DND-41 (cell line): ENCODE results near the gene CNTN5.

Experiments used
- ATAC-seq: fragments of 200-7000 bp; cut with Tn5 transposase; 3 replicates; pipeline ENCODE4 v1.9.1; 2021; ENCODE audit warnings: low read depth; ENCODE audit not compliant: insufficient read depth
- DNase-seq: peaks from one replicate; pipeline ENCODE4 v3.0.0-alpha.2; 2020
- H2AFZ ChIP-seq: 2 replicates; pipeline ENCODE4 v1.6.0; 2012; ENCODE audit warnings: low read depth, low read length
- H3K27ac ChIP-seq: 2 replicates; pipeline ENCODE4 v1.5.1; 2012; ENCODE audit warnings: low read length, inconsistent platforms
- H3K27me3 ChIP-seq: fragments of 200-600 bp; sonication (generic); 2 replicates; pipeline ENCODE4 v1.6.0; 2012; ENCODE audit warnings: low read length, mild to moderate bottlenecking, inconsistent platforms; ENCODE audit not compliant: insufficient read depth, poor library complexity
- H3K36me3 ChIP-seq: 2 replicates; pipeline ENCODE4 v1.5.1; 2012; ENCODE audit warnings: low read length, inconsistent platforms; ENCODE audit not compliant: insufficient read depth
- H3K4me1 ChIP-seq: 2 replicates; pipeline ENCODE4 v1.5.1; 2012; ENCODE audit warnings: mild to moderate bottlenecking, low read length; ENCODE audit not compliant: insufficient read depth
- H3K4me2 ChIP-seq: 2 replicates; pipeline ENCODE4 v1.6.0; 2012; ENCODE audit warnings: mild to moderate bottlenecking, moderate library complexity, low read length, inconsistent platforms; ENCODE audit not compliant: insufficient read depth
- H3K4me3 ChIP-seq, 2 experiments: fragments of 200-600 bp in 1 of 2; shearing (Covaris generic) in 1 of 2; 2 replicates each; pipeline ENCODE4 v1.5.1; 2012 to 2016; ENCODE audit warnings: inconsistent platforms in 2 of 2, low read length in 2 of 2, mild to moderate bottlenecking in 2 of 2, low read depth in 1 of 2, moderate library complexity in 1 of 2
- H3K79me2 ChIP-seq: 2 replicates; pipeline ENCODE4 v1.6.0; 2012; ENCODE audit warnings: low read length, inconsistent platforms; ENCODE audit not compliant: insufficient read depth
- H3K9ac ChIP-seq: 2 replicates; pipeline ENCODE4 v1.6.0; 2012; ENCODE audit warnings: low read depth, mild to moderate bottlenecking, inconsistent platforms, low read length, moderate library complexity
- H3K9me3 ChIP-seq: 2 replicates; pipeline ENCODE4 v1.5.1; 2012; ENCODE audit warnings: low read length, moderate library complexity, mild to moderate bottlenecking, inconsistent platforms; ENCODE audit not compliant: insufficient read depth, severe bottlenecking
- H4K20me1 ChIP-seq: 2 replicates; pipeline ENCODE4 v1.6.0; 2012; ENCODE audit warnings: low read length; ENCODE audit not compliant: insufficient read depth
- EZH2 ChIP-seq: IDR thresholded peaks from 3 replicates; pipeline ENCODE4 v1.6.1; 2012; ENCODE audit warnings: borderline replicate concordance, low read depth, mild to moderate bottlenecking, moderate library complexity, low read length, inconsistent platforms; ENCODE audit not compliant: severe bottlenecking
- TF ChIP-seq, protein P1 (sequence below): IDR thresholded peaks from 2 replicates; pipeline ENCODE4 v1.5.1; 2012; ENCODE audit warnings: borderline replicate concordance, low read length, moderate library complexity, mild to moderate bottlenecking; ENCODE audit not compliant: poor library complexity, severe bottlenecking; ENCODE audit errors: extremely low read depth

Gene CNTN5

GRCh38 chr11:99019696-99020095 lies 1.1 kb upstream of the CNTN5 start:
- Histone ChIP-seq H2AFZ (no peak overlapping the region), H3K4me2 (no peak overlapping the region), H3K4me1 (no peaks in the 10 kb centered on the region), H3K27me3 (no peaks in the 10 kb centered on the region), H4K20me1 (no peaks in the 10 kb centered on the region), H3K4me3 (no peak overlapping the region), H3K9me3 (no peaks in the 10 kb centered on the region), H3K27ac (no peak overlapping the region), H3K9ac (no peak overlapping the region), H3K79me2 (no peaks in the 10 kb centered on the region), H3K36me3 (no peaks in the 10 kb centered on the region)
- ATAC-seq (no peak), DNase-seq (no peak)
- TF ChIP-seq EZH2: no peak
- TF ChIP-seq, protein P1, sequence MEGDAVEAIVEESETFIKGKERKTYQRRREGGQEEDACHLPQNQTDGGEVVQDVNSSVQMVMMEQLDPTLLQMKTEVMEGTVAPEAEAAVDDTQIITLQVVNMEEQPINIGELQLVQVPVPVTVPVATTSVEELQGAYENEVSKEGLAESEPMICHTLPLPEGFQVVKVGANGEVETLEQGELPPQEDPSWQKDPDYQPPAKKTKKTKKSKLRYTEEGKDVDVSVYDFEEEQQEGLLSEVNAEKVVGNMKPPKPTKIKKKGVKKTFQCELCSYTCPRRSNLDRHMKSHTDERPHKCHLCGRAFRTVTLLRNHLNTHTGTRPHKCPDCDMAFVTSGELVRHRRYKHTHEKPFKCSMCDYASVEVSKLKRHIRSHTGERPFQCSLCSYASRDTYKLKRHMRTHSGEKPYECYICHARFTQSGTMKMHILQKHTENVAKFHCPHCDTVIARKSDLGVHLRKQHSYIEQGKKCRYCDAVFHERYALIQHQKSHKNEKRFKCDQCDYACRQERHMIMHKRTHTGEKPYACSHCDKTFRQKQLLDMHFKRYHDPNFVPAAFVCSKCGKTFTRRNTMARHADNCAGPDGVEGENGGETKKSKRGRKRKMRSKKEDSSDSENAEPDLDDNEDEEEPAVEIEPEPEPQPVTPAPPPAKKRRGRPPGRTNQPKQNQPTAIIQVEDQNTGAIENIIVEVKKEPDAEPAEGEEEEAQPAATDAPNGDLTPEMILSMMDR: no peak

DNA sequence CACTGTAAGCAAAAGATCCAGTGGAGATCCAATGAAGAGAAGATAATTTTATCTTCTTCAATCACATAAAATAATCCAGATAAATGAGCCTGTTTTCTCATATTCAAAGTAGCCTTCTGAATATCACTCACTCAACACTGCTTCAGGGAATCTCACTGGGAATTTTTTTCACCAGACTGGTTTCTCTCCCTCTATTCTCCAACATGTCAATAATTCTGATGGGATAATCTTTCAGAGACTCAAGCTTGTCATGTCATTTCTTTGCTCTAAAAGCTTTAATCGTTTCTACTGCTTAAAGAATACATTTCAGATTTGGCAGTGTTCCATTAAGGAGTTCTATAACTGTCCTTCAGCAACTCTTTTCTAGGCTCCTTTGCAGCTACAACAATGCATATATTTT lies 16.3 kb downstream of the CNTN5 start:
- no peak for TF ChIP-seq EZH2
- TF ChIP-seq, protein P1: no peak
- Histone ChIP-seq H3K4me3 (no peak overlapping the region), H3K4me2 (no peak overlapping the region)

GRCh38 chr11:99063331-99063730 lies 42.6 kb downstream of the CNTN5 start:
- no peak overlapping the region for H3K4me3 ChIP-seq
- H4K20me1 ChIP-seq: no peaks in the 10 kb centered on the region
- H3K4me2 ChIP-seq: no peak overlapping the region
- no peak overlapping the region for H3K9ac ChIP-seq
- DNase-seq: no peak
- H3K27ac ChIP-seq: no peak overlapping the region
- no peak for TF ChIP-seq EZH2
- TF ChIP-seq, protein P1: no peak
- no peaks in the 10 kb centered on the region for H3K4me1 ChIP-seq
- no peak overlapping the region for H2AFZ ChIP-seq
- H3K36me3 ChIP-seq: no peaks in the 10 kb centered on the region
- H3K9me3 ChIP-seq: no peaks in the 10 kb centered on the region
- no peak for ATAC-seq
- H3K27me3 ChIP-seq: no peaks in the 10 kb centered on the region
- H3K79me2 ChIP-seq: no peaks in the 10 kb centered on the region

More for the DNA sequence above, 16.3 kb downstream of the CNTN5 start:
- Histone ChIP-seq H4K20me1 (no peaks in the 10 kb centered on the region), H3K36me3 (no peaks in the 10 kb centered on the region), H3K79me2 (no peaks in the 10 kb centered on the region), H3K27ac (no peak overlapping the region), H3K27me3 (no peaks in the 10 kb centered on the region), H3K9ac (no peak overlapping the region), H3K9me3 (no peaks in the 10 kb centered on the region), H3K4me1 (no peaks in the 10 kb centered on the region), H2AFZ (no peak overlapping the region)
- DNase-seq (no peak), ATAC-seq (no peak)

GRCh38 chr11:99065121-99065520 lies 44.4 kb downstream of the CNTN5 start:
- no peaks in the 10 kb centered on the region for H3K9me3 ChIP-seq
- no peaks in the 10 kb centered on the region for H3K36me3 ChIP-seq
- H3K4me2 ChIP-seq: no peak overlapping the region
- DNase-seq (no peak), ATAC-seq (no peak)
- no peak overlapping the region for H3K9ac ChIP-seq
- H2AFZ ChIP-seq: no peak overlapping the region
- no peak for TF ChIP-seq EZH2
- TF ChIP-seq, protein P1: no peak
- H3K27me3 ChIP-seq: no peaks in the 10 kb centered on the region
- no peaks in the 10 kb centered on the region for H3K4me1 ChIP-seq
- H3K79me2 ChIP-seq: no peaks in the 10 kb centered on the region
- H4K20me1 ChIP-seq: no peaks in the 10 kb centered on the region
- no peak overlapping the region for H3K27ac ChIP-seq
- H3K4me3 ChIP-seq: no peak overlapping the region
